Kidney (tissue), 14 donors: Measurements from ENCODE around the gene RNF213. TPM values are rescaled to one million over a fixed set of nuclear protein-coding genes. Genes with fewer than 3 reads are reported as not detected.

Experiments used
- DNase-seq, 5 donors: peaks; one replicate each; pipeline ENCODE4 v3.0.0-alpha.2; 2013 to 2020
- FAIRE-seq: peaks from 2 replicates; lab custom pipeline; 2012; peaks lifted over from hg19 to GRCh38; lab: Jason Lieb, UNC
- H3K27ac ChIP-seq, 2 donors: one replicate each; pipeline ENCODE4 v1.7.0; 2013; ENCODE audit warnings: low read depth in 2 of 2, low read length in 2 of 2, inconsistent platforms in 1 of 2
- H3K27me3 ChIP-seq: one replicate; pipeline ENCODE4 v1.7.1; 2013; ENCODE audit warnings: low read length, inconsistent platforms; ENCODE audit not compliant: control insufficient read depth, insufficient read depth
- H3K36me3 ChIP-seq, 3 donors: one replicate each; pipeline versions ENCODE4 v1.7.0 to v1.7.1; 2013; ENCODE audit warnings: low read length in 3 of 3, control low read depth in 1 of 3, inconsistent platforms in 1 of 3; ENCODE audit not compliant: insufficient read depth in 3 of 3, control insufficient read depth in 2 of 3
- H3K4me1 ChIP-seq, 3 donors: one replicate each; pipeline versions ENCODE4 v1.7.0 to v1.7.1; 2013; ENCODE audit warnings: low read length in 3 of 3, inconsistent platforms in 1 of 3, low read depth in 1 of 3; ENCODE audit not compliant: control insufficient read depth in 2 of 3, insufficient read depth in 2 of 3
- H3K4me3 ChIP-seq, 3 donors: one replicate each; pipeline versions ENCODE4 v1.7.0 to v1.8.1; 2013; ENCODE audit warnings: low read length in 3 of 3, control low read depth in 1 of 3, inconsistent platforms in 1 of 3
- H3K9ac ChIP-seq, 3 donors: one replicate each; pipeline versions ENCODE4 v1.7.0 to v1.7.1; 2013; ENCODE audit warnings: low read length in 3 of 3, control low read depth in 1 of 3, inconsistent platforms in 1 of 3
- H3K9me3 ChIP-seq, 3 donors: one replicate each; pipeline versions ENCODE4 v1.7.0 to v1.7.1; 2013; ENCODE audit warnings: low read length in 3 of 3, control low read depth in 1 of 3, inconsistent platforms in 1 of 3; ENCODE audit not compliant: control insufficient read depth in 2 of 3, insufficient read depth in 1 of 3
- intact Hi-C: fragments of 100-400 bp; cut with DNase I; formaldehyde crosslinking; loops from one replicate; pipeline ENCODE4 v1.11.1; 2022
- polyA plus RNA-seq: library from polyadenylated mRNA; stranded (reverse); fragments of 350-450 nt; fragmentation: Illumina TruSeq; extraction: RNeasy Lipid Tissue Mini Kit (QIAGEN cat#74804); gene quantifications from one replicate; pipeline ENCODE4 v1.2.3, GENCODE V29; 2014; ENCODE audit warnings: low read depth, low replicate concordance; ENCODE audit not compliant: insufficient read depth
- total RNA-seq: library from RNA; stranded (reverse); fragmentation: NEBNext Ultra II Directional; extraction: Animal tissue kit (Norgen Biotek cat#: 25700); gene quantifications from one replicate; pipeline ENCODE4 v1.2.1, GENCODE V29; 2021
- TF ChIP-seq, protein P1 (sequence below): IDR thresholded peaks from 3 replicates; pipeline ENCODE4 v1.5.1; 2012; ENCODE audit warnings: mild to moderate bottlenecking, moderate library complexity, borderline replicate concordance; ENCODE audit not compliant: insufficient read depth; ENCODE audit errors: extremely low read depth
- donor health status: control.
- donor health status: control.
- donor health status: control.
- donor health status: control.
- donor health status: control.
- donor health status: DM: yes; HTN: yes; CAD: no.
- donor health status: Normal renal cell carcinoma (clear cell type).

RNF213 gene
- total and polyA plus RNA-seq, 2 donors from 2014 or later: 43.4 to 276 TPM

DNA sequence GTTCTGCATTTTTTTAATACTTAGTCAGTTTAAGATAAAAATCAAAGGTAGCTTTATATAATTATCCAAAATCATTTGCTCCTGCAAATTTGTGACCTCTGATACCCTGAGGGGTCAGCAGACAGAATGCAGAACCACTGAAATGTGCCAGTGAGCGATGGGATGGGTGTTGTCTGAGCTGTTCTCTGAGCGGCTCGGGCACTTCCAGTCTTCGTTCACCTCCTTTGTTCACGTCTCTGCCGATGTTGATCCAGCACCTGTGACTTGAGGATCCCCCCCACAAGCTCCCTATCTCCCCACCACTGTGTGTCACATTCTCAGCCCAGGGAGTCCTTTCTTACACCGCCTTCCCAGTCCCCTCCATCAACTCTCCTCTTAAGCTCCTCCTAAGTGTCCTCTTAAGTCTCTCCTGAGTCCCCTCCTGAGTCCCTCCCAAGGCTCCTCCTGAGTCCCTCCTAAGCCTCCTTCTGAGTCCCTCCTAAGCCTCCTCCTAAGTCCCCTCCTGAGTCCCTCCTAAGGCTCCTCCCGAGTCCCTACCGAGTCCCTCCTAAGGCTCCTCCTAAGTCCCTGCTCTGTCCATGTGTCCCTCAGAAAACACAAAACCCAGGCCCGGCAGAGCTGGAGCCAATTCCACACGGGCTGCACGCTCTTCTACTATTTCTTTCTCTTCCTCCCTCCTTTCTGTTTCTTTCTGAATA lies 47.5 kb downstream of the RNF213 start:
- H3K4me1 ChIP-seq: no peaks in the 10 kb centered on the region
- H3K27me3 ChIP-seq: no peaks in the 10 kb centered on the region
- H3K9me3 ChIP-seq: no peaks in the 10 kb centered on the region
- peaks cover 3 to 54% (median 27%) of the 10 kb centered on the region in 3 donors for H3K36me3 ChIP-seq
- H3K9ac ChIP-seq: no peak overlapping the region
- no peak overlapping the region for H3K27ac ChIP-seq
- FAIRE-seq (no peak), DNase-seq (no peak)
- H3K4me3 ChIP-seq: no peak overlapping the region
- intact Hi-C loops: no loop called here
- TF ChIP-seq, protein P1, sequence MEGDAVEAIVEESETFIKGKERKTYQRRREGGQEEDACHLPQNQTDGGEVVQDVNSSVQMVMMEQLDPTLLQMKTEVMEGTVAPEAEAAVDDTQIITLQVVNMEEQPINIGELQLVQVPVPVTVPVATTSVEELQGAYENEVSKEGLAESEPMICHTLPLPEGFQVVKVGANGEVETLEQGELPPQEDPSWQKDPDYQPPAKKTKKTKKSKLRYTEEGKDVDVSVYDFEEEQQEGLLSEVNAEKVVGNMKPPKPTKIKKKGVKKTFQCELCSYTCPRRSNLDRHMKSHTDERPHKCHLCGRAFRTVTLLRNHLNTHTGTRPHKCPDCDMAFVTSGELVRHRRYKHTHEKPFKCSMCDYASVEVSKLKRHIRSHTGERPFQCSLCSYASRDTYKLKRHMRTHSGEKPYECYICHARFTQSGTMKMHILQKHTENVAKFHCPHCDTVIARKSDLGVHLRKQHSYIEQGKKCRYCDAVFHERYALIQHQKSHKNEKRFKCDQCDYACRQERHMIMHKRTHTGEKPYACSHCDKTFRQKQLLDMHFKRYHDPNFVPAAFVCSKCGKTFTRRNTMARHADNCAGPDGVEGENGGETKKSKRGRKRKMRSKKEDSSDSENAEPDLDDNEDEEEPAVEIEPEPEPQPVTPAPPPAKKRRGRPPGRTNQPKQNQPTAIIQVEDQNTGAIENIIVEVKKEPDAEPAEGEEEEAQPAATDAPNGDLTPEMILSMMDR: no peak

DNA sequence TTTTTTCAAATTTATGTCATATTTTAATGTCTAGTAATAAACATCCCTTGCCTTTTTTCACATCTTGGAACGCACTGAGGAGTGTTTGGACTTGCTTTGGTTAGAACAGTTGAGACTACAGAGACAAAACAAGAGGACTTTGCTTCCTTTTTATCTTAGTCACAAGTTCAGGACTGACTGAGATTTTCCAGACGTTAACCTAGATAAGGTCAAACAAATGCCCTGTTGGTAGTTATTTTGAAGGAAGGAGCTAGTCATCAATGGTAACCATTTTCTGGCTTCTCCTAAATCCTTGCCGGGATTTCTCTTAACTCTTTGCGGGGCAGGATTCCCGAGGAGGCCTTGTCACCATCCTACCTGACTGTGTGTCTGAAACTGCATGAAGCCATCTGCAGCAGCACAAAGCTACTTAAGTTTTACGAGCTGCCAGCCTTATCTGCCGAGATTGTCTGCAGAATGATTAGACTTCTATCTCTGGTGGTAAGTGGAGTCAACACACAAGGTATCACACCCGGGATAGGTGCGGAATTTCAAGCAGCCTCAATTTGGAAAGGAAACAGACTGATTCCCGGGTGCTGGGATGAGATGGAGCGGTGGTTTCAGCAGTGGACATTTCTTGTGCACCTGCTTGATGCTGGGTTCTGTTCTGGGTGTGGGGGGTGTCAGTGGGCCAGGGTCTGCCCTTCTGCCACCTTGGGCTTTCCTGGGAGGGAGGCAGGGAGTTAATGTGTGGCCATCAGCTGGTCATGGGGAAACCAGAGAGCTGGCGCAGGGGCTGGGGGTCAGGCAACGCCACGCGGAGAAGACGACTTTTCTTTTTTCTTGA lies 48.3 kb downstream of the RNF213 start:
- intact Hi-C loops: no loop called here
- FAIRE-seq: no peak
- H3K27ac ChIP-seq: no peak overlapping the region
- H3K4me3 ChIP-seq: no peak overlapping the region
- H3K9ac ChIP-seq: no peak overlapping the region
- TF ChIP-seq, protein P1: no peak
- no peaks in the 10 kb centered on the region for H3K27me3 ChIP-seq
- DNase-seq: no peak
- H3K9me3 ChIP-seq: no peaks in the 10 kb centered on the region
- H3K36me3 ChIP-seq: peaks cover 6 to 59% (median 31%) of the 10 kb centered on the region in 3 donors
- H3K4me1 ChIP-seq: no peaks in the 10 kb centered on the region

DNA sequence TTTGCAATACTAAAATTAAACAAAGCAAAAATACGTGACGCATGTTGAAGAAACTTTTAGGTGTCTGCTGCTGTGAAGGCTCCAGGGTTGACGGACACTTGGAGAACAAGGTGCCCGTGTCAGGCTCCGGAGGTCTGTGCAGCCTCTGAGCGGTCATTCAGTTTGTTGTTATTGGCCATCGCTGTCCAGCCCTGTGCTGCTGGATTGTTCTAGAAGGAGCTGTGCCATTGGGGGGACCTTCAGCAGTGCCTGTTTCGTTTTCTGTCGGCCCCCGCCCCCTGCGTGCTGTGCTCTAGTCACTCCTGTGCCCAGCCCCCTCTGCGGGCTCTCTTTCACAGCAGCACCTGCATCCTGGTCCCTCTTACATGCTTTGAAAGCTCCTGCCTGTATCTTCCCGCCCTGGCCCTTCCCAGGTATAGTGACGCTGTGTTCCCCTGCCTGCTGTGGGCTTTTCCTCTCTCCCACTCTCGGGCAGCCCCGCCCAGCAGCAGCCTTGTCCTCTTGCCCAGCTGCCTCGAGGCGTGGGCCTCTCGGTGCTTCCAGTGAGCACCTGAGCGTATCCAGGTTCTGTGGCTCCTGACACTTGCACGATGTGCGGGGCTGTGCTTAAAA lies 50.7 kb downstream of the RNF213 start:
- Histone ChIP-seq H3K27me3 (no peaks in the 10 kb centered on the region), H3K36me3 (peaks cover 6 to 54% (median 25%) of the 10 kb centered on the region in 3 donors), H3K4me3 (no peak overlapping the region), H3K9me3 (no peaks in the 10 kb centered on the region), H3K27ac (no peak overlapping the region), H3K4me1 (no peaks in the 10 kb centered on the region), H3K9ac (no peak overlapping the region)
- intact Hi-C loops: no loop called here
- DNase-seq (no peak), FAIRE-seq (no peak)
- TF ChIP-seq, protein P1: no peak
